Measurements from ENCODE around the gene TCL1B. TPM values are rescaled to one million over a fixed set of nuclear protein-coding genes. Genes with fewer than 3 reads are reported as not detected.

TCL1B gene, protein sequence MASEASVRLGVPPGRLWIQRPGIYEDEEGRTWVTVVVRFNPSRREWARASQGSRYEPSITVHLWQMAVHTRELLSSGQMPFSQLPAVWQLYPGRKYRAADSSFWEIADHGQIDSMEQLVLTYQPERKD
- total RNA-seq (2022; extraction: Qiagen RNA extraction), result not detected in 5 replicates

DNA sequence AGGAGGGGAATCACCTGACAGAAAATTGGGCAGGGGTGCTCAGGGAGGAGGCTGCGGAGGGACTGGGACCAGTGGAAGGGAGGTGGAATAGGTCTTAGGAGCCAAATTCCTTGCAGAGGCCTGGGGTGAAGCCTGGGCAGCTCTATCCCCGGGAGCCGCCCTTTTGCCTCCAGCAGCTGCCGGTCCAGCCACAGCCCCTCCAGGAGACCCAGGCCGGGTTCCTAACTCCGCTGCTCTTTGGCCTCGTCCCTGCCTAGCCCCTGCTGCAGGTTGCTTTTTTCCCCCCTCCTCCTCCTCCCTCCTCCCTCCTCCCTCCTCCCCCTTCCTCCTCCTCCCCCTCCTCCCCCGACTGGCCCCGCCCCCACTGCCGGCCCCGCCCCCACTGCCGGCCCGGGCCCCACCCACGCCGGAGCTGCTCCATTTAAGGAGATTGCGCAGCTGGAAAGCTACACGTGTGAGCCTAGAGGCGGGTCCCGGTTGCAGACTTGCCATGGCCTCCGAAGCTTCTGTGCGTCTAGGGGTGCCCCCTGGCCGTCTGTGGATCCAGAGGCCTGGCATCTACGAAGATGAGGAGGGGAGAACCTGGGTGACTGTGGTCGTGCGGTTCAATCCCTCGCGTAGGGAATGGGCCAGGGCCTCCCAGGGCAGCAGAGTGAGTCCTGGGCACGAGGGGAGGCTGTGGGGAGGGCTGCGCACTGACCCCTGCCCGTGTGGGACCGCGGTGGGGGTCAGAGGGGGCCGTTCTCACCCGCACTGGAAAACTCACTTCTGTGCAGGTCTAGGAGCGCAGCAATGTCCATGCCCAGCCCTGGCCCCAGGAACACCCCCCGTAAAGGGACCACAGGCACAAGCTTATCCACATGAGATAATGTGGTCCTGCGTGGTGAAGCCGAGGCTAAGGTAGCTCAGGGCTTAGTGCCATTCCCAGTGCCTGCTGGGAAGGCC is at the start of gene TCL1B:
TSS of gene TCL1B (plus strand) at position 449 of the 945 bp plus-strand sequence. CDS start at position 491, 42 bp downstream.

DNA sequence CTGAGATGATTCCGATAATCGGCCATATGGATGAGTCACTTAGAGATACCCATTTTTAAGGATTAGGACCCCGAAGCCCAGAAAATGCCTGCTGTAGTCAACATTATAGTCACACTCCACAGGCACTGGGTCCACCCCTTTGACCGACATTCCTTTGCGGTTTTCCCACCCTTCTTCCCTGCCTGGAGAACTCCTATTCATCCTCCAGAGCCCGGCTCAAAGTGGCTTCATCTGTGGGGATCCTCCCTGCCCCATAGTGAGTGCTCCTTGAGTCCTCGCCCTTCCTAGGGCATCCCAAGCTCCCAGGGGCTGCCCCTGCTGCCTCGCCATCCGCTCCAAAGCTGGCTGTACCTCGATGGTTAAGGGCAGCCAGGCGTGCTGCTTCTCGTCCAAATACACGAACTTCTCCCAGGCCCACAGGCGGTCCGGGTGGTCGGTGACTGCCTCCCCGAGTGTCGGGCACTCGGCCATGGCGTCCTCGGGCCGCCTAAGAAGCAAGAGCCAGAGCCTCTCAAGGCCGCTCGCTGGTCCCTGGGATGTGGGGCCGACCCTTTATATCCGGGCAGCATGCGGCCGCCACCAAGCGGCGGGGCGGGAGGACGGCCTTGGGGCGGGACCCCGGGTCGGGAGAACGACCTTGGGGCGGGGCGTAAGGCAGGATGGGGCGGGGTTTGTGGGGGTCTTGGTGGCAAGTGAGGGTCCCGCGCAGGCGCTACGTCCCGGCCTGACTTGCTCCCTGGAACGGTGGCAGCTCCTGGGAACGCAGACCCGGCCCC is 27.6 kb downstream of the TCL1B start, which contains the start of gene TCL1A:
TSS of gene TCL1A (minus strand) at position 530 of the 776 bp plus-strand sequence. CDS start at position 471, 59 bp downstream.

Other genes starting within 250 kb of the TCL1B start
- 0.53 to 0.87 TPM (median 0.72 TPM) in 5 replicates for gene SYNE3, start 169.8 kb upstream of the TCL1B start, total RNA-seq (2022; extraction: Qiagen RNA extraction)
- gene GLRX5, start 151.4 kb upstream of the TCL1B start, total RNA-seq (2022; extraction: Qiagen RNA extraction), result 45.3 to 70.4 TPM (median 69.3 TPM) in 5 replicates
- not detected in 5 replicates for gene TCL1A, start 27.7 kb downstream of the TCL1B start, total RNA-seq (2022; extraction: Qiagen RNA extraction)
- gene TUNAR, start 190.4 kb downstream of the TCL1B start, total RNA-seq (2022; extraction: Qiagen RNA extraction), result 0.04 TPM in 1 of 5 replicates, not detected in the others